Smooth muscle cell (in vitro differentiated cells): ENCODE results near the gene JAKMIP1. TPM values are rescaled to one million over a fixed set of nuclear protein-coding genes. Genes with fewer than 3 reads are reported as not detected.

Experiments
- DNase-seq: peaks from one replicate; lab custom pipeline; 2025; ENCODE audit not compliant: unreplicated experiment; lab: John Stamatoyannopoulos, UW
- H2AFZ ChIP-seq: fragments of 200-600 bp; sonication (generic); 2 replicates; pipeline ENCODE4 v1.6.0; 2016; ENCODE audit warnings: antibody characterized with exemption, low read depth, mild to moderate bottlenecking
- H3F3A ChIP-seq: fragments of 200-600 bp; sonication (generic); 2 replicates; pipeline ENCODE4 v1.6.0; 2017; ENCODE audit warnings: antibody characterized with exemption, low read depth
- H3K27ac ChIP-seq: fragments of 200-600 bp; sonication (generic); 2 replicates; pipeline ENCODE4 v1.5.1; 2016; ENCODE audit warnings: low read depth, mild to moderate bottlenecking
- H3K27me3 ChIP-seq: fragments of 200-600 bp; sonication (generic); 2 replicates; pipeline ENCODE4 v1.6.1; 2016; ENCODE audit warnings: low read depth, mild to moderate bottlenecking
- H3K36me3 ChIP-seq: fragments of 200-600 bp; sonication (generic); 2 replicates; pipeline ENCODE4 v1.5.1; 2016; ENCODE audit warnings: low read depth
- H3K4me1 ChIP-seq: fragments of 200-600 bp; sonication (generic); 2 replicates; pipeline ENCODE4 v1.5.1; 2016; ENCODE audit warnings: low read depth
- H3K4me2 ChIP-seq: fragments of 200-600 bp; sonication (generic); 2 replicates; pipeline ENCODE4 v1.6.0; 2016; ENCODE audit warnings: mild to moderate bottlenecking
- H3K4me3 ChIP-seq: fragments of 200-600 bp; sonication (generic); 2 replicates; pipeline ENCODE4 v1.5.1; 2016; ENCODE audit warnings: mild to moderate bottlenecking
- H3K79me2 ChIP-seq: fragments of 200-600 bp; sonication (generic); 2 replicates; pipeline ENCODE4 v1.6.0; 2016; ENCODE audit warnings: low read depth, mild to moderate bottlenecking
- H3K9ac ChIP-seq: fragments of 200-600 bp; sonication (generic); 2 replicates; pipeline ENCODE4 v1.6.0; 2016; ENCODE audit warnings: low read depth
- H3K9me3 ChIP-seq: fragments of 200-600 bp; sonication (generic); replicated peaks from 2 replicates; pipeline ENCODE4 v1.5.1; 2016; ENCODE audit warnings: low read depth
- H4K20me1 ChIP-seq: fragments of 200-600 bp; sonication (generic); 2 replicates; pipeline ENCODE4 v1.6.0; 2016; ENCODE audit warnings: low read depth
- WGBS: methylation state at CpG from one replicate; pipeline ENCODE4 v1.1.7; 2016; ENCODE audit warnings: low lambda C conversion rate; 5-methylcytosine and 5-hydroxymethylcytosine counted together
- polyA plus RNA-seq: library from polyadenylated mRNA; unstranded; fragments of >200 nt; fragmentation: Nextera tagmentation; extraction: Ambion mirVana; gene quantifications from 2 replicates; pipeline ENCODE4 v1.2.1, GENCODE V29; 2016
- total RNA-seq: library from RNA; depleted of rRNA; stranded (reverse); fragments of >200 nt; gene quantifications from 2 replicates; pipeline ENCODE4 v1.2.3, GENCODE V29; 2014
- TF ChIP-seq, protein P1 (sequence below): fragments of 200-600 bp; sonication (generic); IDR thresholded peaks from 2 replicates; pipeline ENCODE4 v1.5.1; 2017; ENCODE audit warnings: borderline replicate concordance, mild to moderate bottlenecking, antibody characterized with exemption; ENCODE audit not compliant: insufficient read depth, poor library complexity, severe bottlenecking

JAKMIP1 gene
- total and polyA plus RNA-seq, 2 experiments from 2014 or later, result 0.64 TPM; not detected in 1

DNA sequence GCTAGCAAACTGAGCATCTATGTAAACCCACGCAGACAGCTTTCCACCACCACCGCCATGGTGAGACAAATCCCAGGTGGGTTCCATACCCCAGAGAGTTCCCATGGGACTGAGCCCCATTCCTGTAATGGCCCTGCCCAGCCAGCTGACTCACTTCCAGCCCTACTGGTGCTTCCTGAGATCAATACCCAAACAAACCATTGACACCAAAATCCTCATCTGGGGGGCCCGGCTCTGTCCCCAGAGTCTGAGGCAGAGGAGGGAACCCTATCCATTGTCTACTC, 30.1 kb upstream of the JAKMIP1 start:
- no peak overlapping the region for H3K4me2 ChIP-seq
- no peak overlapping the region for H2AFZ ChIP-seq
- no peaks in the 10 kb centered on the region for H4K20me1 ChIP-seq
- no peaks in the 10 kb centered on the region for H3K9me3 ChIP-seq
- no peak overlapping the region for H3K9ac ChIP-seq
- no peak overlapping the region for H3K4me3 ChIP-seq
- H3K4me1 ChIP-seq, result no peaks in the 10 kb centered on the region
- H3K27me3 ChIP-seq, result no peaks in the 10 kb centered on the region
- H3F3A ChIP-seq, result no peaks in the 10 kb centered on the region
- H3K36me3 ChIP-seq, result no peaks in the 10 kb centered on the region
- H3K79me2 ChIP-seq, result no peaks in the 10 kb centered on the region
- no peak overlapping the region for H3K27ac ChIP-seq
- DNase-seq, result no peak
- TF ChIP-seq, protein P1, sequence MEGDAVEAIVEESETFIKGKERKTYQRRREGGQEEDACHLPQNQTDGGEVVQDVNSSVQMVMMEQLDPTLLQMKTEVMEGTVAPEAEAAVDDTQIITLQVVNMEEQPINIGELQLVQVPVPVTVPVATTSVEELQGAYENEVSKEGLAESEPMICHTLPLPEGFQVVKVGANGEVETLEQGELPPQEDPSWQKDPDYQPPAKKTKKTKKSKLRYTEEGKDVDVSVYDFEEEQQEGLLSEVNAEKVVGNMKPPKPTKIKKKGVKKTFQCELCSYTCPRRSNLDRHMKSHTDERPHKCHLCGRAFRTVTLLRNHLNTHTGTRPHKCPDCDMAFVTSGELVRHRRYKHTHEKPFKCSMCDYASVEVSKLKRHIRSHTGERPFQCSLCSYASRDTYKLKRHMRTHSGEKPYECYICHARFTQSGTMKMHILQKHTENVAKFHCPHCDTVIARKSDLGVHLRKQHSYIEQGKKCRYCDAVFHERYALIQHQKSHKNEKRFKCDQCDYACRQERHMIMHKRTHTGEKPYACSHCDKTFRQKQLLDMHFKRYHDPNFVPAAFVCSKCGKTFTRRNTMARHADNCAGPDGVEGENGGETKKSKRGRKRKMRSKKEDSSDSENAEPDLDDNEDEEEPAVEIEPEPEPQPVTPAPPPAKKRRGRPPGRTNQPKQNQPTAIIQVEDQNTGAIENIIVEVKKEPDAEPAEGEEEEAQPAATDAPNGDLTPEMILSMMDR, result no peak
- WGBS, result 65% methylated on average over 3 of the region's 3 CpGs

- Histone ChIP-seq H2AFZ (no peak overlapping the region), H3K9me3 (no peaks in the 10 kb centered on the region), H3K27me3 (no peaks in the 10 kb centered on the region), H3K4me3 (no peak overlapping the region), H3K79me2 (no peaks in the 10 kb centered on the region), H3K9ac (no peak overlapping the region), H3K27ac (no peak overlapping the region), H4K20me1 (no peaks in the 10 kb centered on the region), H3K4me1 (no peaks in the 10 kb centered on the region), H3K36me3 (no peaks in the 10 kb centered on the region), H3K4me2 (no peak overlapping the region), H3F3A (no peaks in the 10 kb centered on the region)
- WGBS, result 84% methylated on average over 18 of the region's 18 CpGs
- TF ChIP-seq, protein P1, result no peak
- DNase-seq, result no peak
Measured at GRCh38 chr4:6229671-6230501, 29.5 kb upstream of the JAKMIP1 start.

GRCh38 chr4:6229095-6229494, 28.7 kb upstream of the JAKMIP1 start:
- DNase-seq, result no peak
- Histone ChIP-seq H3K4me3 (no peak overlapping the region), H3K4me1 (no peaks in the 10 kb centered on the region), H3K4me2 (no peak overlapping the region), H3K36me3 (no peaks in the 10 kb centered on the region), H3K27me3 (no peaks in the 10 kb centered on the region), H3K27ac (no peak overlapping the region), H3F3A (no peaks in the 10 kb centered on the region), H4K20me1 (no peaks in the 10 kb centered on the region), H3K9ac (no peak overlapping the region), H3K9me3 (no peaks in the 10 kb centered on the region), H2AFZ (no peak overlapping the region), H3K79me2 (no peaks in the 10 kb centered on the region)
- TF ChIP-seq, protein P1, result no peak
- 78% methylated on average over 7 of the region's 7 CpGs for WGBS
